NB4 (cell line): Measurements from ENCODE around the gene CFAP100.

Source experiments
- DNase-seq: peaks from one replicate; pipeline ENCODE4 v3.0.0; 2010; ENCODE audit warnings: low read depth
- H3K4me3 ChIP-seq: one replicate; pipeline ENCODE4 v1.5.1; 2011; ENCODE audit warnings: mild to moderate bottlenecking, low read depth, low read length, moderate library complexity
- CTCF ChIP-seq: IDR thresholded peaks from one replicate; pipeline ENCODE4 v1.5.1; 2012; ENCODE audit warnings: low read depth, low read length
- MAX ChIP-seq: IDR thresholded peaks from 2 replicates; pipeline ENCODE4 v1.6.1; 2011; ENCODE audit warnings: low read depth, low read length
- MYC ChIP-seq: IDR thresholded peaks from 2 replicates; pipeline ENCODE4 v1.6.1; 2011; ENCODE audit warnings: low read depth, low read length
- POLR2A ChIP-seq: IDR thresholded peaks from 2 replicates; pipeline ENCODE4 v1.6.1; 2011; ENCODE audit warnings: mild to moderate bottlenecking; ENCODE audit not compliant: insufficient read length; ENCODE audit errors: extremely low read depth

CFAP100 gene

GRCh38 chr3:126454437-126455198 lies 59.9 kb downstream of the CFAP100 start:
- no peak for DNase-seq
- TF ChIP-seq POLR2A = no peak
- TF ChIP-seq MYC = no peak
- TF ChIP-seq CTCF = no peak
- TF ChIP-seq MAX = no peak
- no peak overlapping the region for H3K4me3 ChIP-seq

GRCh38 chr3:126456211-126456610 lies 61.5 kb downstream of the CFAP100 start:
- DNase-seq = no peak
- TF ChIP-seq CTCF (no peak), MAX (no peak), MYC (no peak), POLR2A (no peak)
- no peak overlapping the region for H3K4me3 ChIP-seq

- no peak for TF ChIP-seq MYC
- TF ChIP-seq POLR2A = no peak
- TF ChIP-seq CTCF = no peak
- TF ChIP-seq MAX = no peak
- H3K4me3 ChIP-seq = no peak overlapping the region
- DNase-seq = no peak
Observed at GRCh38 chr3:126456766-126457388, 62.2 kb downstream of the CFAP100 start.

GRCh38 chr3:126459111-126459762 lies 64.5 kb downstream of the CFAP100 start:
- TF ChIP-seq MAX (no peak), CTCF (no peak), POLR2A (no peak), MYC (no peak)
- DNase-seq = no peak
- no peak overlapping the region for H3K4me3 ChIP-seq

GRCh38 chr3:126459763-126460127 lies 65.0 kb downstream of the CFAP100 start:
- DNase-seq = no peak
- TF ChIP-seq MAX = no peak
- TF ChIP-seq CTCF = no peak
- no peak for TF ChIP-seq POLR2A
- no peak for TF ChIP-seq MYC
- H3K4me3 ChIP-seq = no peak overlapping the region
